Body of pancreas (tissue), 4 donors: Measurements from ENCODE around the gene MPHOSPH8. TPM values are rescaled to one million over a fixed set of nuclear protein-coding genes. Genes with fewer than 3 reads are reported as not detected.

Source experiments
- ATAC-seq: fragments of 150-250 bp; one replicate; pipeline ENCODE4 v1.9.1; 2016
- DNase-seq, 4 donors: peaks; one replicate each; pipeline ENCODE4 v3.0.0-alpha.2; 2019
- H3K27ac ChIP-seq, 4 donors: fragments of 200-600 bp; sonication (generic); 1 replicate in 3 of 4; 2 replicates in 1 of 4; pipeline versions ENCODE4 v1.5.1 to v1.6.1; 2016 to 2019; ENCODE audit warnings: mild to moderate bottlenecking in 1 of 4, mixed read lengths in 1 of 4, moderate library complexity in 1 of 4
- H3K27me3 ChIP-seq, 2 donors: fragments of 200-600 bp; sonication (generic); one replicate each; pipeline ENCODE4 v1.6.0; 2016; ENCODE audit warnings: mild to moderate bottlenecking in 1 of 2
- H3K36me3 ChIP-seq, 2 donors: fragments of 200-600 bp; sonication (generic); replicated peaks in 1 of 2; 2 replicates each; pipeline ENCODE4 v1.5.1; 2016; ENCODE audit warnings: low read depth in 2 of 2; ENCODE audit not compliant: insufficient read depth in 1 of 2
- H3K4me1 ChIP-seq: fragments of 200-600 bp; sonication (generic); one replicate; pipeline ENCODE4 v1.6.0; 2016
- H3K4me3 ChIP-seq, 2 donors: fragments of 200-600 bp; sonication (generic); 1 replicate in 1 of 2; 2 replicates in 1 of 2; pipeline ENCODE4 v1.5.1; 2016 to 2019
- H3K9me3 ChIP-seq, 3 donors: fragments of 200-600 bp; sonication (generic); 1 replicate in 2 of 3; 2 replicates in 1 of 3; pipeline ENCODE4 v1.5.1; 2016
- CTCF ChIP-seq, 7 experiments: fragments of 450-650 bp in 4 of 7; fragments of 200-600 bp in 3 of 7; sonication (generic) in 3 of 7; IDR thresholded peaks; one replicate each; pipeline ENCODE4 v1.5.1; 2016 to 2019; ENCODE audit warnings: antibody characterized with exemption in 7 of 7
- POLR2A ChIP-seq, 3 donors: fragments of 450-650 bp; IDR thresholded peaks; one replicate each; pipeline ENCODE4 v1.6.1; 2016; ENCODE audit warnings: antibody characterized with exemption in 3 of 3, mild to moderate bottlenecking in 2 of 3
- WGBS, 2 donors: methylation state at CpG; one replicate each; pipeline ENCODE4 v1.1.5; 2017; 5-methylcytosine and 5-hydroxymethylcytosine counted together
- intact Hi-C: fragments of 100-400 bp; cut with DNase I; formaldehyde crosslinking; loops from one replicate; pipeline ENCODE4 v1.15.1; 2023
- total RNA-seq, 2 donors: library from RNA; depleted of rRNA; stranded (reverse); fragments of >200 nt; gene quantifications; one replicate each; pipeline ENCODE4 v1.1.0, GENCODE V29; 2016

MPHOSPH8 gene
- total RNA-seq, 2 donors from 2014 or later: 18.7 to 23.4 TPM

GRCh38 chr13:19596960-19597361 lies 36.5 kb upstream of the MPHOSPH8 start:
- no peak for TF ChIP-seq CTCF (IDR thresholded peaks at IDR 0.05)
- TF ChIP-seq POLR2A (IDR thresholded peaks at IDR 0.05): no peak
- intact Hi-C loops: no loop called here
- DNase-seq: no peak

GRCh38 chr13:19597523-19597922 lies 35.9 kb upstream of the MPHOSPH8 start:
- no peak overlapping the region for H3K4me3 ChIP-seq
- WGBS, 2 donors: 62 to 74% methylated on average over 5 of the region's 5 CpGs
- intact Hi-C loops: no loop called here
- peaks cover 10% of the 10 kb centered on the region for H3K4me1 ChIP-seq
- no peak for ATAC-seq
- no peaks in the 10 kb centered on the region for H3K27me3 ChIP-seq
- H3K36me3 ChIP-seq: no peaks in the 10 kb centered on the region
- no peak overlapping the region for H3K27ac ChIP-seq
- H3K9me3 ChIP-seq: no peaks in the 10 kb centered on the region
- TF ChIP-seq CTCF (IDR thresholded peaks at IDR 0.05): no peak
- TF ChIP-seq POLR2A (IDR thresholded peaks at IDR 0.05): no peak
- no peak for DNase-seq

More at GRCh38 chr13:19596960-19597361, 36.5 kb upstream of the MPHOSPH8 start:
- H3K36me3 ChIP-seq: no peaks in the 10 kb centered on the region
- peaks cover 6% of the 10 kb centered on the region for H3K4me1 ChIP-seq
- H3K27ac ChIP-seq: no peak overlapping the region
- ATAC-seq: no peak
- H3K9me3 ChIP-seq: no peaks in the 10 kb centered on the region
- no peak overlapping the region for H3K4me3 ChIP-seq
- 61 to 66% methylated on average over 6 of the region's 6 CpGs for WGBS, 2 donors
- no peaks in the 10 kb centered on the region for H3K27me3 ChIP-seq

- WGBS, 2 donors: 1 to 20% methylated on average over 3 to 106 of the region's 108 CpGs
- peak overlapping the region; percentile 12 to 78 for H3K4me3 ChIP-seq
- DNase-seq (peak; percentile 32 to 59 (median 42)), ATAC-seq (peak; percentile 81)
- no peak overlapping the region for H3K27ac ChIP-seq
- no peaks in the 10 kb centered on the region for H3K36me3 ChIP-seq
- H3K27me3 ChIP-seq: no peaks in the 10 kb centered on the region
- intact Hi-C loops: no loop called here
- no peaks in the 10 kb centered on the region for H3K9me3 ChIP-seq
- peak in 5 of 7 experiments; percentile 11 to 40 (median 25) for TF ChIP-seq CTCF (IDR thresholded peaks at IDR 0.05)
- TF ChIP-seq POLR2A (IDR thresholded peaks at IDR 0.05): peak; percentile 14 to 23 (median 21)
- peaks cover 14% of the 10 kb centered on the region for H3K4me1 ChIP-seq
These were observed 31.4 kb upstream of the MPHOSPH8 start for GRCh38 chr13:19601749-19602725.

- TF ChIP-seq CTCF (IDR thresholded peaks at IDR 0.05): no peak
- Histone ChIP-seq H3K4me3 (no peak overlapping the region), H3K27ac (no peak overlapping the region), H3K27me3 (no peaks in the 10 kb centered on the region), H3K36me3 (no peaks in the 10 kb centered on the region), H3K4me1 (peaks cover 14% of the 10 kb centered on the region), H3K9me3 (no peaks in the 10 kb centered on the region)
- 77 to 81% methylated on average over 6 of the region's 6 CpGs for WGBS, 2 donors
- intact Hi-C loops: no loop called here
- ATAC-seq: no peak
- DNase-seq: no peak
These were observed 29.2 kb upstream of the MPHOSPH8 start for GRCh38 chr13:19604306-19604705.
